ENCODE measurements around the gene PCSK9.

The PCSK9 gene

GRCh38 chr1:55049271-55049913, 10.0 kb downstream of the PCSK9 start:
- no peak for DNase-seq (ENCODE audit: low read depth, low spot score)
- no peak for TF ChIP-seq CTCF (IDR thresholded peaks at IDR 0.05; ENCODE audit: insufficient read depth, low read length, missing control alignments)
- POLR2A ChIA-PET = interaction anchor here (0.6 kb wide), 1 partner anchor 9 kb away, joined by 3 read pairs; no protein-coding TSS in a partner anchor
- CTCF ChIA-PET = interaction anchor here (1.2 to 2.0 kb wide), 4 partner anchors 9 to 104 kb away, joined by 3 to 9 read pairs (median 5); no protein-coding TSS in a partner anchor
- H3K4me3 ChIP-seq (ENCODE audit: low read depth, low read length) = no peak overlapping the region

GRCh38 chr1:55049914-55050278, 10.5 kb downstream of the PCSK9 start:
- POLR2A ChIA-PET = no interaction called here
- no peak for DNase-seq (ENCODE audit: low read depth, low spot score)
- TF ChIP-seq CTCF (IDR thresholded peaks at IDR 0.05; ENCODE audit: insufficient read depth, low read length, missing control alignments) = no peak
- CTCF ChIA-PET = interaction anchor here (1.2 to 2.0 kb wide), 4 partner anchors 9 to 105 kb away, joined by 3 to 9 read pairs (median 5); no protein-coding TSS in a partner anchor
- H3K4me3 ChIP-seq (ENCODE audit: low read depth, low read length) = no peak overlapping the region

GRCh38 chr1:55050283-55050682, 10.9 kb downstream of the PCSK9 start:
- no peak for TF ChIP-seq CTCF (IDR thresholded peaks at IDR 0.05; ENCODE audit: insufficient read depth, low read length, missing control alignments)
- no peak for DNase-seq (ENCODE audit: low read depth, low spot score)
- no peak overlapping the region for H3K4me3 ChIP-seq (ENCODE audit: low read depth, low read length)
- CTCF ChIA-PET = interaction anchor here (1.2 to 2.0 kb wide), 4 partner anchors 10 to 105 kb away, joined by 3 to 9 read pairs (median 5); no protein-coding TSS in a partner anchor
- POLR2A ChIA-PET = no interaction called here

GRCh38 chr1:55051169-55051568, 11.8 kb downstream of the PCSK9 start:
- no peak for TF ChIP-seq CTCF (IDR thresholded peaks at IDR 0.05; ENCODE audit: insufficient read depth, low read length, missing control alignments)
- DNase-seq (ENCODE audit: low read depth, low spot score) = no peak
- ChIA-PET POLR2A (no interaction called here), CTCF (interaction anchor here (0.6 to 1.3 kb wide), 2 partner anchors 78 to 106 kb away, joined by 3 to 4 read pairs; no protein-coding TSS in a partner anchor)
- H3K4me3 ChIP-seq (ENCODE audit: low read depth, low read length) = no peak overlapping the region

- DNase-seq (ENCODE audit: low read depth, low spot score) = no peak
- no peak for TF ChIP-seq CTCF (IDR thresholded peaks at IDR 0.05; ENCODE audit: insufficient read depth, low read length, missing control alignments)
- no peak overlapping the region for H3K4me3 ChIP-seq (ENCODE audit: low read depth, low read length)
- ChIA-PET CTCF (interaction anchor here (0.6 to 1.3 kb wide), 2 partner anchors 78 to 107 kb away, joined by 3 to 4 read pairs; no protein-coding TSS in a partner anchor), POLR2A (no interaction called here)
Observed at GRCh38 chr1:55051621-55052020, 12.3 kb downstream of the PCSK9 start.

- no peak for DNase-seq (ENCODE audit: low read depth, low spot score)
- H3K4me3 ChIP-seq (ENCODE audit: low read depth, low read length) = no peak overlapping the region
- ChIA-PET POLR2A (no interaction called here), CTCF (interaction anchor here (1.3 kb wide), 1 partner anchor 107 kb away, joined by 4 read pairs; no protein-coding TSS in a partner anchor)
- TF ChIP-seq CTCF (IDR thresholded peaks at IDR 0.05; ENCODE audit: insufficient read depth, low read length, missing control alignments) = no peak
Observed at GRCh38 chr1:55052221-55053142, 13.1 kb downstream of the PCSK9 start.

Measured in AG04449 (cell line).